Endothelial cell of umbilical vein (primary cell): ENCODE results near the gene SETBP1.

Experiments
- CTCF ChIP-seq, 2 donors: IDR thresholded peaks; 1 replicate in 1 of 2; 2 replicates in 1 of 2; pipeline ENCODE4 v1.5.1; 2011; ENCODE audit warnings: low read length in 2 of 2, mild to moderate bottlenecking in 2 of 2, moderate library complexity in 2 of 2, control low read depth in 1 of 2, inconsistent platforms in 1 of 2, low read depth in 1 of 2; ENCODE audit not compliant: insufficient read depth in 1 of 2; ENCODE audit errors: extremely low read depth in 1 of 2
- EZH2 ChIP-seq: IDR thresholded peaks from 2 replicates; pipeline ENCODE4 v1.6.1; 2012; ENCODE audit warnings: borderline replicate concordance, low read depth, mild to moderate bottlenecking, moderate library complexity, low read length, inconsistent platforms; ENCODE audit not compliant: severe bottlenecking
- FOS ChIP-seq: IDR thresholded peaks from 2 replicates; pipeline ENCODE4 v1.6.1; 2011; ENCODE audit warnings: mild to moderate bottlenecking, low read length, moderate library complexity, borderline replicate concordance; ENCODE audit not compliant: insufficient read depth
- MAX ChIP-seq: IDR thresholded peaks from 2 replicates; pipeline ENCODE4 v1.6.1; 2011; ENCODE audit not compliant: insufficient read depth, insufficient read length
- MYC ChIP-seq: IDR thresholded peaks from one replicate; pipeline ENCODE4 v1.6.1; 2011; ENCODE audit warnings: mild to moderate bottlenecking, low read depth, low read length
- POLR2A ChIP-seq: IDR thresholded peaks from 2 replicates; pipeline ENCODE4 v1.6.1; 2012; ENCODE audit warnings: low read depth, mild to moderate bottlenecking, control low read depth, low read length
- POLR2AphosphoS5 ChIP-seq: IDR thresholded peaks from 2 replicates; pipeline ENCODE4 v1.6.1; 2012; ENCODE audit warnings: low read depth, mild to moderate bottlenecking, control low read depth, low read length, moderate library complexity; ENCODE audit not compliant: insufficient read depth

- TF ChIP-seq MYC = no peak
- no peak for TF ChIP-seq EZH2
- no peak for TF ChIP-seq CTCF (IDR thresholded peaks at IDR 0.05; ENCODE audit: extremely low read depth in 1 of 2, insufficient read depth in 1 of 2, low read depth in 1 of 2, low read length in 2 of 2)
- TF ChIP-seq POLR2AphosphoS5 = no peak
- TF ChIP-seq POLR2A = no peak
- no peak for TF ChIP-seq MAX
- TF ChIP-seq FOS = no peak
Measured at GRCh38 chr18:44723411-44723810, 42.7 kb downstream of the SETBP1 start.
